GM23248 (cell line): Measurements from ENCODE around the gene CNTNAP1.

Experiments used
- EZH2 ChIP-seq: fragments of 200-600 bp; sonication (generic); IDR thresholded peaks from 2 replicates; pipeline ENCODE4 v1.6.1; 2018; ENCODE audit warnings: antibody characterized with exemption, mild to moderate bottlenecking; ENCODE audit not compliant: insufficient read depth, poor library complexity, severe bottlenecking
- EZH2phosphoT487 ChIP-seq: fragments of 200-600 bp; sonication (generic); IDR thresholded peaks from 2 replicates; pipeline ENCODE4 v1.6.1; 2018; ENCODE audit warnings: antibody characterized with exemption, moderate library complexity, mild to moderate bottlenecking, low read depth; ENCODE audit not compliant: insufficient read depth

DNA sequence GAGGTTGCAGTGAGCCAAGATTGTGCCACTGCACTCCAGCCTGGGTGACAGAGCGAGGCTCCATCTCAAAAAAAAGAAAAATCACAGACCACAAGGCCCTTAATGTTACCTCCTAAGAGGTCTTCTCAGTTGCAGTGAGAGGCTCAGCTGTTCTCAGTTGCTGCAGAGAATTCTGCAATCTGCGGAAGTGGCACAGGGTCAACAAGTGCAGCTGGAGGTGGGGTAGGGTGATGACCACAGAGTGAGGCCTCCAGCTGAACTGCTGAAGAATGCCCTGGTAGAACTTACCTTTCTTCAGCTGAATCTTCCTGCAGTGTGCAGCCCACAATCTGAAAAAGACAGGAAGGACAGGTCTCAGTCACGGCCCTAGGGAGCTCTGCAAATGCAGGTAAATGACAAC is 26.3 kb downstream of the CNTNAP1 start:
- TF ChIP-seq EZH2 = no peak
- no peak for TF ChIP-seq EZH2phosphoT487
